HG02588 (cell line): ENCODE measurements around the gene CPM.
"Not testable (repeated sequence)": the region's sequence is repeated elsewhere in the genome, so short reads cannot be mapped to it uniquely, and the experiment has no call there.

Experiments
- ATAC-seq: cut with Tn5 transposase; IDR thresholded peaks from one replicate; pipeline ENCODE4 v1.9.1; 2021; ENCODE audit warnings: mild to moderate bottlenecking, moderate library complexity; ENCODE audit not compliant: unreplicated experiment

The CPM gene

DNA sequence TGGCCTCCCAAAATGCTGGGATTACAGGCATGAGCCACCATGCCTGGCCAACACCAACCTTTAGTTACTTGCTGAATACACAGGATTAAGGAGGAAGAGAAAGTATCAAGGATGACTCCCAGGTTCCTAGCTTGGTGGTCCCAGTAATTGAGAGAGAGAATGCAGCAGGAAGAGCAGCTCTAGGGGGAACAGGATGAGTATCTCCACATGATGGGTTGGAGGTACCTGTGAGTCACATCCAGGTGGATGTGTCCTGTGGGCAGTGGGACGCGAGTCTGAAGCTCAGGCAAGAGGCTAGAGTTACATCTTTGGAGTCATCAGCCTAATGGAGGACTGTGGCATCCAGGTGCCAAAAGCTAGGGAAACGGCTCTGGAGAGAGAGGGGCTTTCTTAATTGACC, 77.9 kb downstream of the CPM start:
- no peak for ATAC-seq

DNA sequence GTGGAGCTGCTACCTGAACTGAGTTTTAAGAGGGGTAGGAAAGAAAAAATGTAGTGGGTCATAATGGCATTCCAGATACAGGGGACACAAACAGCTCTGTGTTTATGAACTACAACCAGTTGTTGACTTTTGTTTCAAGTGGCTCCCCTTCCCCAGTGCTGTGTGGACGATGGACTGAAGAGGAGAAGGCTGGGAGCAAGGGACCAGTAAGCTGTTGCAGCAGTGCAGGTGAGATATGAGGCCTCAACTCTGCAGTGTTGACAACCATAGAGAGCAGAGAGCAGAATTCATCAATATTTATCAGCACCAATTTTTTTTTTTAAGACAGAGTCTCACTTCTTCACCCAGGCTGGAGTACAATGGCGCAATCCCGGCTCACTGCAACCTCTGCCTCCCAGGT, 78.4 kb downstream of the CPM start:
- no peak for ATAC-seq

DNA sequence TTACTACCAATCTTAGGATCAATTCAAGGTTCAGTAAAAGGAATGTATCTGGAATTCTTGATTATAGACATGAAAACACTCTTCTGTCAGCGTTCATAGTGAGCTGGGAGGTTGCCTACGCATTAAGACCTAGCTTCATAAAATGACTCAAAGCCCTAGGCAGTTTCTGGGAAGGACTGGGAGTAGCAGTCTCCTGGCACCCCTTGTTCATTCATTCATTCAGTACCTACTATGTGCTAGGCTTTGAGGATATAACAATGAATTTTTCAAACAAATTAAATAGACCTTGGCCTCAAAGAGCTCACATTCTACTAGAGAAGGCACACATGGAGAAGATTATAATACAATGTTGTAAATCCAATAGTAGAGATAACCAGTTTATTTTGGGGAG, 78.9 kb downstream of the CPM start:
- ATAC-seq: no peak

- no peak for ATAC-seq
Measured at GRCh38 chr12:68853396-68854077, 79.4 kb downstream of the CPM start.

DNA sequence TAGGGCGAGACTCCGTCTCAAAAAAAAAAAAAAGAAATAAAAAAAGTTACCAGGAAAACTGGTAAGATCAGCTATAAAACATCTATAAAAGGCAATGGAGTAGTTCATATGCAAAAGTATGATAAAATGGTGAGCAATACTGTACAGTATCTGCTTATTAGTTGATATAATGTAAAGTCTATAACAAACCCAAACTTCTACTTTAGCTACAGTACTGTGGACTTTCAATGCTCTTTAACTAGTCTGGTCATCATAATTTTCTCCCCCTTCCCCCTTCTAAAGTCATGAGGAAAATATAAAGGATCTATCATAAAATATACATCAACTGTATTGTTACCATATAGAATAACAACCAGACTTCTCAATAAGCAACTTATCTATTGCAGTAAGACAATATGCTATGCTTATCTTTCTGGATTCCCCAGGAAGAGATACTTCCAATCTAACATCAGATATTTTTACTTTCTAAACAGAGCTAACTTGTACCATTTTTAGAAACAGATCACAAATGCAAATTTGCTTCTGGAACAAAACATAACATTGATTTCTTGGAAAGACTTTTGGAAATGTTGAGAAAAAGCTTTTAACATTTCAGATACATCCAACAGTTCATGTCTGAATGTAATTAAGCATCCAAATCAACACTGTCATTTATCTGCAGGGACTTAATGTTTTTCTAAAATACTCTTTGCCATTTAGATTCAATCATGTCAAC, 81.2 kb downstream of the CPM start:
- ATAC-seq: no peak

DNA sequence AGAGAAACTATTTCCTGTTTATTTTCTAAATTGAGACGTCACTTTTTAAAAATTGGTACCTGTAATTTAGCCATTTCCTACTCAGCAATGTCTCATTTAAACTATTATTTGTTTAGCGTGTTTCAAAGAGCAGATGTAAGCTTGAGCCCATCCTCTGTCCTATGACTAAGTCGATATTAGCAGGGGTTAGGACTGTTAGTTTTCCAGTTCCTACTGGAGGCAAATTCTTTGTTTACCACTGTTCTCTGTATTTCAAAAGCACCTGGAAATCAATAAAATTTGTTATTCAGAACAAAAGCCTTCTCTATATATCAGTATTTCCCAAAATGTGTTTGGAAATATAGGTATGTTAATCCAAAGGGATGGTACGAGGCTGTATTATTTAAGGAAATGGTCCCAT, 82.6 kb downstream of the CPM start:
- ATAC-seq: no peak

DNA sequence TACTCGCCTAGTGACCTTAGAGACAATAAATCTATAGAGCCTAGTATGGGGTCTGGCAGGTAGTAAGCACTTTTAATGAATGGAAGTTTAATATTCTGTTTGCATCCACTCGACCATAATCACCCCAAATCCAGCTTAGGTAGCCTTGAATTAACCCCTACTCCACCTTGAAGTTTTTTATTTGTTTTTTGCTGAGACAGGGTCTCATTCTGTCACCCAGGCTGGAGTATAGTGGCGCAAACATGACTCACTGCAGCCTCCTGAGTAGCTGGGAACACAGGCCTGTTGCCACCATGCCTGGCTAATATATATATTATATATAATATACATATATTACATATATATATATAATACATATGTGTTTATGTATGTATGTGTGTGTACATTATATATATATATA, 86.2 kb downstream of the CPM start:
- ATAC-seq: no peak

GRCh38 chr12:68844788-68845695, 87.9 kb downstream of the CPM start:
- ATAC-seq: no peak

GRCh38 chr12:68844318-68844745, 88.6 kb downstream of the CPM start:
- no peak for ATAC-seq

GRCh38 chr12:68842784-68843567, 90.0 kb downstream of the CPM start:
- no peak for ATAC-seq

DNA sequence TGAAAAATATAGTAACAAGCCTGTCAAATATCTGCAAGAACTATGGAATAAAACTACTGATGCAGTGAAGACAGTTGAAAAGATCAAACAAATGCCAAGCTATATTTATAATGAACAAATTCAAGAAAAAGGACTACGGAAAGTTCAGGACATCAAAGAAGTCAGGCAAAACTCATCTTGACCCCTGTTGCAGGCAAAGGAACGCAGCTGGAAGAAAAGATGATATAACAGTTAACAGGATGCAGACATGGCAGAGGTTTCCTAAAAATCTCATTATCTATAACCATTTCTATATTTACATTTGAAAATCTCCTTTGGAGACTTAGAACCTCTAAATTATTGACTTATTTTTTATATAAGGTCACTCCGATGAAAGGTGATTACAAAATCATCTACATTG, 90.8 kb downstream of the CPM start:
- ATAC-seq: no peak

DNA sequence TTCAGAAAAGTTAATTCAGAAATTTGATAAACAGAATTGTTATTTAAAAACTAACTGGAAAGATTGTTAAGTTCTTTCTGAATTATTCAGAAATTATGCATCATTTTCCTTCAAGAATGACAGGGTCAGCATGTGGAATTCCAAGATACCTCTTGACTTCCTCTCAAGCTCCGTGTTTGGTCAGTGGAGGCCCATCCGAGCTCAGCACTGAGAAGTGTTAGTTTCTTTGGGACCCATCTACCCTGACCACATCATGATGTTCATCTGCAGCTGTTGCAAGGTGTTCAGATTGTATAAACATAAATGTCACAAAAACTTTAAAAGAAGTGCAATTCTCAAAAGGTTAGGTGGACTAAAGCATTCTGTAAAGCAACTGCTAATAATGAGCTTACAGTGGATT, 91.3 kb downstream of the CPM start:
- no peak for ATAC-seq

DNA sequence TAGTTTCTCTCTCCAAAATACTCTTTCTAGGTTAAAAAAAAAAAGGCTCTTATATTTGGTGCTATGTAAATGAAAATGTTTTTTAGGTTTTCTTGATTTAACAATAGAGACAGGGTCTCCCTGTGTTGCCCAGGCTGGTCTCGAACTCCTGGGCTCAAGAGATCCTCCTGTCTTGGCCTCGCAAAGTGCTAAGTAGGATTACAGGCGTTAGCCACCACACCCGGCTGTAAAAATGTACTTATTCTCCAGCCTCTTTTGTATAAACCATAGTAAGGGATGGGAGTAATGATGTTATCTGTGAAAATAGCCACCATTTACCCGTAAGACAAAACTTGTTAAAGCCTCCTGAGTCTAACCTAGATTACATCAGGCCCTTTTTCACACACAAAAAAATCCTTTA, 91.8 kb downstream of the CPM start:
- ATAC-seq: not testable (repeated sequence)

- ATAC-seq: no peak
Measured at GRCh38 chr12:68839183-68840147, 93.5 kb downstream of the CPM start.

- no peak for ATAC-seq
Measured at GRCh38 chr12:68838046-68838886, 94.7 kb downstream of the CPM start.

GRCh38 chr12:68837215-68837614, 95.8 kb downstream of the CPM start:
- no peak for ATAC-seq

DNA sequence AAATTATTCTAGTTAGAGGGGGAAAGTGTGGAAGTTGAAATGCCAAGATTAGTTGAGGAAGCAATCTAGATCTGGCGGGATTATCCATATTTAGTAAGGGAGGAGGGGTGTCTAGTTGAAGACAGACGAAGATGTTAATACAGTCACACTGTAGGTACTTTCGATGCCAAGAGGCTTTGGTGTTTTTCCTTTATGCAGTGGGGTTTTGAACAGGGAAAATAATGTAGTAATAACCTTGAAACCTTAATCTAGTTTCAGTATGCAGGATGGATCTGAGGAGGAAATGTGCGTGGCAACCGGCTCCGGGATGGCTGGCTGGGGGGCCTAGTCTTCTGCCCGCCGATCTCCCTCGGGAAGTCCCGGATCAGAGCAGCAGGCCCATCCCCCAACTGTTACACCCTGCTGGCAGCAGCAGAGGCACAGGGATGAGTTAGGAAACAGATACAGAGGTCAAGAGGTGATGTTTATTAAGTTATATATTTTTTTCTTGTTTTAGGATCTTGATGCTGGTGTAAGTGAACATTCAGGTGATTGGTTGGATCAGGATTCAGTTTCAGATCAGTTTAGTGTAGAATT, 97.5 kb downstream of the CPM start:
- ATAC-seq: no peak

DNA sequence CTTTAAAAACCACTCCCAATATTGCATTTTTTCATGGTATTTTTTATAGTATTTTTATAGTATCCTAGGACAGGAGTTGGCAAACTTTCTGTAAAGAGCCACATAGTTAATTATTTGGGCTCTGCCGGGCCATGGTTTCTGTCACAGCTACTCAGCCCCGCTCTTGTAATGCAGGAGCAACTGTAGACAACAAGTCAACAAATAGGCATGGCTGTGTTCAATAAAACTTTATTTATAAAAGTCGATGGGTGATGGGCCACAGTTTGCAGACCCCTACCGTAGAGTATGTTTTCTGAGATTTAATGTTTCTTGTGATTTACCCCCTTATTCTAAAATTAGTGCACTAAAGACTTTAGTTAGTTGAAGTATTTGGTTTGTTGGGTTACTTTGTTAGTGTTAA, 99.5 kb downstream of the CPM start:
- no peak for ATAC-seq

- no peak for ATAC-seq
Measured at GRCh38 chr12:68832504-68832867, 100.5 kb downstream of the CPM start.
